Measurements from ENCODE around the gene MORN1.
A peak's percentile ranks its signal among the peaks of the same experiment; 100 is the strongest.
"Not testable (repeated sequence)": the region's sequence is repeated elsewhere in the genome, so short reads cannot be mapped to it uniquely, and the experiment has no call there.

The MORN1 gene
- long read RNA-seq, partial matches to known transcripts: 0 of 7 reads
- long read RNA-seq, other reads (novel, unspliced or antisense): 5 of 7 reads

DNA sequence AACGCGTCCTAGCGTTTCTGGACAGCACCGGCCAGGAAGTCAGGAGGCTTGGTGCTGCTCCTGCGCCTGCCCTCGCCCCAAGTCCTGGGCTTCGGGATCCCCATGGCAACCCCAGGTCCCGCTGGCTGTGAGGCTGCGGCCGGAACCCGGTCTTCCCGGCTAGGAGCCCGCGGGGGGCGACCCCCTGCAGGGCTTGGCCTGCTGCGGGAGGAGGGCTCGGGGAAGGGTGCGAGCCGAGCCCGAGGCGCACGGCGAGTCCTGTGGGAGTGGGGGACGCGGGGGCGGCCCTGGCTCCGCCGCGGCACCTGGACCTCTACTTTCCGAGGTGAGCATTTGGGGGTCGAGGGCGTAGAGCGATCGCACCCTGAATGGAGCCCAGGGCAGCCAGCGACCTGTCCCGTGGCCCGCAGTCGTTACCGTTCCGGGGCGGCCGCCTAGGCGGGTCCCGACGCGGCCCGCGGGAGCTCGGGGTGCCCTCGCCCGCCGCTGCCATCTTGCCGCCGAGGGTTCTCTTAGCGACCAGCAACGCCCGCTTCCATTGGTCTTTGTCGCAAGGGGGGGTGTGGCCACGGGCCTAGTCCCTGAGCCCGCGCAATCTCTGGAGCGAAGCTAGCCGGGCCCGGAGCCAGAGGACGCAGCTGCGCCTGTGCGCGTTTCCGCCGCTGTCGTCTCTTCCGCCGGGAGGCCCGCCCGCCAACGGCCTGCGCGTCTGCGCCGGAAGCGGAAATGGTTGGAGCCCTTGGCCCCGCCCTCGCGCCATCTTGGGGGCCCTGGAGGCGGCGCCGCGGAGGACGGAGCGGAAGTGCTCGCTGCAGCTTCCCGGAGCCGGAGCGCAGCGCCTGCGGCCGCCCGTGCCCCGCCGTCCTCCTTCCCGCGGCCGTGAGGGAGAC, at the start of gene MORN1, which contains the start of gene RER1:
MORN1 (minus strand) TSS at position 514 of the 890 bp plus-strand sequence; CDS start at position 493, 21 bp downstream.
RER1 (plus strand) TSS at position 801 of the 890 bp plus-strand sequence. CDS start 3,950 bp downstream, outside the sequence.
- H3K27ac ChIP-seq (replicated peaks): peak within 1 kb of the TSS; percentile 65
- TF ChIP-seq GABPA (IDR thresholded peaks at IDR 0.05; ENCODE audit: low read depth): peak; percentile 96
- TF ChIP-seq, protein P1, sequence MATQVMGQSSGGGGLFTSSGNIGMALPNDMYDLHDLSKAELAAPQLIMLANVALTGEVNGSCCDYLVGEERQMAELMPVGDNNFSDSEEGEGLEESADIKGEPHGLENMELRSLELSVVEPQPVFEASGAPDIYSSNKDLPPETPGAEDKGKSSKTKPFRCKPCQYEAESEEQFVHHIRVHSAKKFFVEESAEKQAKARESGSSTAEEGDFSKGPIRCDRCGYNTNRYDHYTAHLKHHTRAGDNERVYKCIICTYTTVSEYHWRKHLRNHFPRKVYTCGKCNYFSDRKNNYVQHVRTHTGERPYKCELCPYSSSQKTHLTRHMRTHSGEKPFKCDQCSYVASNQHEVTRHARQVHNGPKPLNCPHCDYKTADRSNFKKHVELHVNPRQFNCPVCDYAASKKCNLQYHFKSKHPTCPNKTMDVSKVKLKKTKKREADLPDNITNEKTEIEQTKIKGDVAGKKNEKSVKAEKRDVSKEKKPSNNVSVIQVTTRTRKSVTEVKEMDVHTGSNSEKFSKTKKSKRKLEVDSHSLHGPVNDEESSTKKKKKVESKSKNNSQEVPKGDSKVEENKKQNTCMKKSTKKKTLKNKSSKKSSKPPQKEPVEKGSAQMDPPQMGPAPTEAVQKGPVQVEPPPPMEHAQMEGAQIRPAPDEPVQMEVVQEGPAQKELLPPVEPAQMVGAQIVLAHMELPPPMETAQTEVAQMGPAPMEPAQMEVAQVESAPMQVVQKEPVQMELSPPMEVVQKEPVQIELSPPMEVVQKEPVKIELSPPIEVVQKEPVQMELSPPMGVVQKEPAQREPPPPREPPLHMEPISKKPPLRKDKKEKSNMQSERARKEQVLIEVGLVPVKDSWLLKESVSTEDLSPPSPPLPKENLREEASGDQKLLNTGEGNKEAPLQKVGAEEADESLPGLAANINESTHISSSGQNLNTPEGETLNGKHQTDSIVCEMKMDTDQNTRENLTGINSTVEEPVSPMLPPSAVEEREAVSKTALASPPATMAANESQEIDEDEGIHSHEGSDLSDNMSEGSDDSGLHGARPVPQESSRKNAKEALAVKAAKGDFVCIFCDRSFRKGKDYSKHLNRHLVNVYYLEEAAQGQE (IDR thresholded peaks at IDR 0.05; ENCODE audit: insufficient replicate concordance, low read depth): no peak
- TF ChIP-seq SPI1 (IDR thresholded peaks at IDR 0.05; ENCODE audit: borderline replicate concordance, low read depth): peak; percentile 82; the same call in 1 of the 2 replicates
- peak; percentile 99 for DNase-seq (ENCODE audit: low read depth in 1 of 2, low spot score in 1 of 2)
- H3K4me3 ChIP-seq (replicated peaks; ENCODE audit: insufficient read depth, low read length): peak within 1 kb of the TSS; percentile 100
- H3K27me3 ChIP-seq (ENCODE audit: insufficient read depth, poor library complexity, severe bottlenecking): no peaks in the 10 kb centered on the region

DNA sequence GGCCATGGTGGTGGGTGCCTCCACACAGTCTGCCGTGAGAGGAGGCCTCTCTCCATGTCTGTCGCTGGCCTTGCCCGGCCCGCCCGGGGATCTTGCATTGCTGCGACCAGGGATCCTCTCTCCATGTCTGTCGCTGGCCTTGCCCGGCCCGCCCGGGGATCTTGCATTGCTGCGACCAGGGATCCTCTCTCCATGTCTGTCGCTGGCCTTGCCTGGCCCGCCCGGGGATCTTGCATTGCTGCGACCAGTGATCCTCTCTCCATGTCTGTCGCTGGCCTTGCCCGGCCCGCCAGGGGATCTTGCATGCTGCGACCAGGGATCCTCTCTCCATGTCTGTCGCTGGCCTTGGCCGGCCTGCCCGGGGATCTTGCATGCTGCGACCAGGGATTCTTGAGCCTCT, 49.0 kb upstream of the MORN1 start:
- not testable (repeated sequence) for DNase-seq (ENCODE audit: low read depth in 1 of 2, low spot score in 1 of 2); H3K27ac ChIP-seq (replicated peaks); H3K4me3 ChIP-seq (replicated peaks; ENCODE audit: insufficient read depth, low read length)
- peaks cover 24% of the 10 kb centered on the region for H3K27me3 ChIP-seq (ENCODE audit: insufficient read depth, poor library complexity, severe bottlenecking)

DNA sequence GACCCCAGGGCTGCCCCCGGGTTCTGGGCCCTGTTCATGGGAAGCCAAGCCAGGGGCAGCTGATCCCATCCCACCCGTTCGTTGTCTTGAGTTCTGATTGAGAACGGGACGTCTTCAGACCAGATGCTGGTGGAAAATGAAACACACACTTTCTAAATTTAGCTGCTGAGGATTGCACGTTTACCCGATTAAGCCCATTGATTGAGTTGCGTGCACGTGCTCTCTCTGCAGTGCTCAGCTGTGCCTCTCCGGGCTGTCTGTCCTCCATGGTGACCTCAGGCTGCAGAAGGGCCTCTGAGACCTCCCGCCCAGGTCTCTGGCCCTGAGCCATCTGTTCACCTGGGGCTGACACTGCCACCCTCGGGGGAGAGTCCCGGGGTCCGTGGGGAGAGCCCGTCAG, 48.0 kb upstream of the MORN1 start:
- Histone ChIP-seq H3K27ac (replicated peaks) (no peak overlapping the region), H3K4me3 (replicated peaks; ENCODE audit: insufficient read depth, low read length) (no peak overlapping the region), H3K27me3 (ENCODE audit: insufficient read depth, poor library complexity, severe bottlenecking) (peaks cover 20% of the 10 kb centered on the region)
- DNase-seq (ENCODE audit: low read depth in 1 of 2, low spot score in 1 of 2): no peak
- TF ChIP-seq SPI1 (IDR thresholded peaks at IDR 0.05; ENCODE audit: borderline replicate concordance, low read depth) (no peak), GABPA (IDR thresholded peaks at IDR 0.05; ENCODE audit: low read depth) (no peak), POLR2AphosphoS5 (IDR thresholded peaks at IDR 0.05; ENCODE audit: low read depth) (no peak)
- TF ChIP-seq, protein P1 (IDR thresholded peaks at IDR 0.05; ENCODE audit: insufficient replicate concordance, low read depth): no peak
- TF ChIP-seq, protein P2, sequence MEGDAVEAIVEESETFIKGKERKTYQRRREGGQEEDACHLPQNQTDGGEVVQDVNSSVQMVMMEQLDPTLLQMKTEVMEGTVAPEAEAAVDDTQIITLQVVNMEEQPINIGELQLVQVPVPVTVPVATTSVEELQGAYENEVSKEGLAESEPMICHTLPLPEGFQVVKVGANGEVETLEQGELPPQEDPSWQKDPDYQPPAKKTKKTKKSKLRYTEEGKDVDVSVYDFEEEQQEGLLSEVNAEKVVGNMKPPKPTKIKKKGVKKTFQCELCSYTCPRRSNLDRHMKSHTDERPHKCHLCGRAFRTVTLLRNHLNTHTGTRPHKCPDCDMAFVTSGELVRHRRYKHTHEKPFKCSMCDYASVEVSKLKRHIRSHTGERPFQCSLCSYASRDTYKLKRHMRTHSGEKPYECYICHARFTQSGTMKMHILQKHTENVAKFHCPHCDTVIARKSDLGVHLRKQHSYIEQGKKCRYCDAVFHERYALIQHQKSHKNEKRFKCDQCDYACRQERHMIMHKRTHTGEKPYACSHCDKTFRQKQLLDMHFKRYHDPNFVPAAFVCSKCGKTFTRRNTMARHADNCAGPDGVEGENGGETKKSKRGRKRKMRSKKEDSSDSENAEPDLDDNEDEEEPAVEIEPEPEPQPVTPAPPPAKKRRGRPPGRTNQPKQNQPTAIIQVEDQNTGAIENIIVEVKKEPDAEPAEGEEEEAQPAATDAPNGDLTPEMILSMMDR (IDR thresholded peaks at IDR 0.05; ENCODE audit: insufficient read depth, low read length): no peak

DNA sequence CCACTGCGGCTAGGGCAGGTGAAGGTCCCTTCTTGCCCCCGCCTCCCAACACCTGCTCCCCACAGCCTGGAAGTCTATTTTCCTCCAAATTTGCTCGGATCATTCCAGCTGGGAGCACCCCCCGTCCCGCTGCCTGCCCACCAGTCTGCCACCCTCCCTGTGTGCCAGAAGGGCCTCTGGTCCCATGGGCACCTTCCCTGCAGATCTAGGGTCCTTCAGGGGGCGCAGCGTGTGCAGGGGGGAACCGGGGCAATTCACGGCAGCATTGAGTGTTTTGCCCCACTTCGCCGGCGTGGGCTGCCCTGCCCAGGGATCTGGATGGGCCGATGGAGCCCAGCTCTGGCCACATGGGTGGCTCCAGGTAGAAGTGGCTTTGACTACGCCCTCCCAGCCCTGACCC, 47.3 kb upstream of the MORN1 start:
- TF ChIP-seq, protein P1 (IDR thresholded peaks at IDR 0.05; ENCODE audit: insufficient replicate concordance, low read depth): no peak
- TF ChIP-seq GABPA (IDR thresholded peaks at IDR 0.05; ENCODE audit: low read depth): no peak
- TF ChIP-seq SPI1 (IDR thresholded peaks at IDR 0.05; ENCODE audit: borderline replicate concordance, low read depth): no peak
- no peak for TF ChIP-seq POLR2AphosphoS5 (IDR thresholded peaks at IDR 0.05; ENCODE audit: low read depth)
- TF ChIP-seq, protein P2 (IDR thresholded peaks at IDR 0.05; ENCODE audit: insufficient read depth, low read length): no peak
- no peak for DNase-seq (ENCODE audit: low read depth in 1 of 2, low spot score in 1 of 2)
- H3K4me3 ChIP-seq (replicated peaks; ENCODE audit: insufficient read depth, low read length): no peak overlapping the region
- H3K27ac ChIP-seq (replicated peaks): no peak overlapping the region
- H3K27me3 ChIP-seq (ENCODE audit: insufficient read depth, poor library complexity, severe bottlenecking): peaks cover 19% of the 10 kb centered on the region

All from HL-60 (cell line).